ENCODE data around the gene CFAP73.
"Not testable (repeated sequence)": the region's sequence is repeated elsewhere in the genome, so short reads cannot be mapped to it uniquely, and the experiment has no call there.

The CFAP73 gene

GRCh38 chr12:113112043-113112899 lies 37.3 kb upstream of the CFAP73 start:
- H3K4me3 ChIP-seq (replicated peaks; ENCODE audit: low read depth, low read length), result no peak overlapping the region
- no peak for TF ChIP-seq CTCF (IDR thresholded peaks at IDR 0.05; ENCODE audit: low read depth, low read length, missing control alignments)

GRCh38 chr12:113113397-113113796 lies 36.1 kb upstream of the CFAP73 start:
- no peak for DNase-seq (ENCODE audit: extremely low read depth, low read depth)
- no peak for TF ChIP-seq CTCF (IDR thresholded peaks at IDR 0.05; ENCODE audit: low read depth, low read length, missing control alignments)
- no peak overlapping the region for H3K4me3 ChIP-seq (replicated peaks; ENCODE audit: low read depth, low read length)

More at GRCh38 chr12:113112043-113112899, 37.3 kb upstream of the CFAP73 start:
- DNase-seq (ENCODE audit: extremely low read depth, low read depth), result no peak

GRCh38 chr12:113114447-113115178 lies 34.9 kb upstream of the CFAP73 start:
- no peak for DNase-seq (ENCODE audit: extremely low read depth, low read depth)
- no peak for TF ChIP-seq CTCF (IDR thresholded peaks at IDR 0.05; ENCODE audit: low read depth, low read length, missing control alignments)
- no peak overlapping the region for H3K4me3 ChIP-seq (replicated peaks; ENCODE audit: low read depth, low read length)

- H3K4me3 ChIP-seq (replicated peaks; ENCODE audit: low read depth, low read length), result no peak overlapping the region
- DNase-seq (ENCODE audit: extremely low read depth, low read depth), result no peak
- TF ChIP-seq CTCF (IDR thresholded peaks at IDR 0.05; ENCODE audit: low read depth, low read length, missing control alignments), result no peak
Measured at GRCh38 chr12:113115455-113116126, 33.9 kb upstream of the CFAP73 start.

- H3K4me3 ChIP-seq (replicated peaks; ENCODE audit: low read depth, low read length), result no peak overlapping the region
- DNase-seq (ENCODE audit: extremely low read depth, low read depth), result no peak
- no peak for TF ChIP-seq CTCF (IDR thresholded peaks at IDR 0.05; ENCODE audit: low read depth, low read length, missing control alignments)
Measured at GRCh38 chr12:113116875-113117274, 32.6 kb upstream of the CFAP73 start.

- H3K4me3 ChIP-seq (replicated peaks; ENCODE audit: low read depth, low read length), result not testable (repeated sequence)
- DNase-seq (ENCODE audit: extremely low read depth, low read depth), result peak; percentile 30
Measured at GRCh38 chr12:113117684-113118083, 31.8 kb upstream of the CFAP73 start.

GRCh38 chr12:113118142-113118541 lies 31.4 kb upstream of the CFAP73 start:
- no peak overlapping the region for H3K4me3 ChIP-seq (replicated peaks; ENCODE audit: low read depth, low read length)
- no peak for TF ChIP-seq CTCF (IDR thresholded peaks at IDR 0.05; ENCODE audit: low read depth, low read length, missing control alignments)
- no peak for DNase-seq (ENCODE audit: extremely low read depth, low read depth)

Data from HFF-Myc (cell line).